MM.1S (cell line): Measurements from ENCODE around the gene HSPB6.
"Not testable (repeated sequence)": the region's sequence is repeated elsewhere in the genome, so short reads cannot be mapped to it uniquely, and the experiment has no call there.

Experiments
- DNase-seq: peaks from one replicate; pipeline ENCODE4 v3.0.0-alpha.2; 2015
- H2AFZ ChIP-seq: fragments of 300-600 bp; sonication (generic); 2 replicates; pipeline ENCODE4 v1.6.0; 2016; ENCODE audit warnings: antibody characterized with exemption, low read length
- H3F3A ChIP-seq: fragments of 300-600 bp; sonication (generic); 2 replicates; pipeline ENCODE4 v1.6.1; 2016; ENCODE audit warnings: mild to moderate bottlenecking, antibody characterized with exemption, low read length, moderate library complexity, mixed read lengths; ENCODE audit not compliant: insufficient read depth
- H3K27ac ChIP-seq: fragments of 300-600 bp; sonication (generic); 2 replicates; pipeline ENCODE4 v1.5.1; 2016; ENCODE audit warnings: mild to moderate bottlenecking, low read length
- H3K27me3 ChIP-seq: fragments of 300-600 bp; sonication (generic); replicated peaks from 2 replicates; pipeline ENCODE4 v1.6.0; 2016; ENCODE audit warnings: low read length; ENCODE audit not compliant: insufficient read depth
- H3K36me3 ChIP-seq: fragments of 300-600 bp; sonication (generic); replicated peaks from 2 replicates; pipeline ENCODE4 v1.6.1; 2016; ENCODE audit warnings: mild to moderate bottlenecking, low read length, mixed read lengths; ENCODE audit not compliant: insufficient read depth
- H3K4me1 ChIP-seq: fragments of 300-600 bp; sonication (generic); 2 replicates; pipeline ENCODE4 v1.6.1; 2016; ENCODE audit warnings: low read length, mixed read lengths
- H3K4me2 ChIP-seq: fragments of 300-600 bp; sonication (generic); 2 replicates; pipeline ENCODE4 v1.6.0; 2016; ENCODE audit warnings: low read depth, low read length
- H3K4me3 ChIP-seq: fragments of 300-600 bp; sonication (generic); 2 replicates; pipeline ENCODE4 v1.5.1; 2016; ENCODE audit warnings: low read length, mixed read lengths
- H3K79me2 ChIP-seq: fragments of 300-600 bp; sonication (generic); 2 replicates; pipeline ENCODE4 v1.6.1; 2016; ENCODE audit warnings: mixed run types, low read length, mixed read lengths
- H3K9ac ChIP-seq: fragments of 300-600 bp; sonication (generic); 2 replicates; pipeline ENCODE4 v1.6.1; 2016; ENCODE audit warnings: low read length, mixed read lengths
- H3K9me2 ChIP-seq: fragments of 300-600 bp; sonication (generic); replicated peaks from 2 replicates; pipeline ENCODE4 v1.6.1; 2016; ENCODE audit warnings: mild to moderate bottlenecking, low read length, mixed read lengths; ENCODE audit not compliant: insufficient read depth
- H3K9me3 ChIP-seq: fragments of 300-600 bp; sonication (generic); replicated peaks from 2 replicates; pipeline ENCODE4 v1.6.1; 2016; ENCODE audit warnings: mild to moderate bottlenecking, low read length, mixed read lengths; ENCODE audit not compliant: insufficient read depth
- H4K20me1 ChIP-seq: fragments of 300-600 bp; sonication (generic); 2 replicates; pipeline ENCODE4 v1.6.1; 2016; ENCODE audit warnings: mild to moderate bottlenecking, low read length, moderate library complexity, mixed read lengths; ENCODE audit not compliant: insufficient read depth
- CTCF ChIP-seq: fragments of 300-600 bp; sonication (generic); IDR thresholded peaks from 2 replicates; pipeline ENCODE4 v1.5.1; 2016; ENCODE audit warnings: antibody characterized with exemption, low read length, mixed read lengths
- EZH2 ChIP-seq: fragments of 300-600 bp; sonication (generic); optimal IDR thresholded peaks from 2 replicates; pipeline ENCODE3; 2017; ENCODE audit warnings: low read depth, mild to moderate bottlenecking, antibody characterized with exemption, low read length, mixed read lengths
- EZH2phosphoT487 ChIP-seq: fragments of 300-600 bp; sonication (generic); IDR thresholded peaks from 2 replicates; pipeline ENCODE4 v1.6.1; 2018; ENCODE audit warnings: antibody characterized with exemption, low read length

Gene HSPB6

GRCh38 chr19:35727053-35727955 is 29.5 kb downstream of the HSPB6 start:
- H3K9me3 ChIP-seq, result no peaks in the 10 kb centered on the region
- no peak overlapping the region for H3K27ac ChIP-seq
- no peaks in the 10 kb centered on the region for H3K27me3 ChIP-seq
- no peaks in the 10 kb centered on the region for H3K9me2 ChIP-seq
- peaks cover 7% of the 10 kb centered on the region; the same call in 1 of the 2 replicates for H3K36me3 ChIP-seq
- no peak for DNase-seq
- H2AFZ ChIP-seq, result no peak overlapping the region
- no peak for TF ChIP-seq EZH2phosphoT487
- no peak for TF ChIP-seq CTCF
- no peak for TF ChIP-seq EZH2
- H3K79me2 ChIP-seq, result peaks cover 4% of the 10 kb centered on the region; the same call in 1 of the 2 replicates
- H3K9ac ChIP-seq, result no peak overlapping the region
- H3K4me3 ChIP-seq, result no peak overlapping the region
- H3K4me2 ChIP-seq, result no peak overlapping the region
- H3F3A ChIP-seq, result no peaks in the 10 kb centered on the region
- H4K20me1 ChIP-seq, result no peaks in the 10 kb centered on the region
- no peaks in the 10 kb centered on the region for H3K4me1 ChIP-seq

- Histone ChIP-seq H3K27ac (no peak overlapping the region), H3K9me3 (no peaks in the 10 kb centered on the region), H3K4me2 (no peak overlapping the region), H2AFZ (no peak overlapping the region), H3K27me3 (no peaks in the 10 kb centered on the region), H3K36me3 (peaks cover 7% of the 10 kb centered on the region; the same call in 1 of the 2 replicates), H3K9me2 (no peaks in the 10 kb centered on the region), H3K9ac (no peak overlapping the region), H4K20me1 (no peaks in the 10 kb centered on the region), H3F3A (no peaks in the 10 kb centered on the region), H3K4me1 (no peaks in the 10 kb centered on the region), H3K4me3 (no peak overlapping the region), H3K79me2 (peaks cover 18% of the 10 kb centered on the region)
- TF ChIP-seq EZH2 (no peak), EZH2phosphoT487 (no peak), CTCF (no peak)
- DNase-seq, result no peak
These were observed 31.5 kb downstream of the HSPB6 start for GRCh38 chr19:35725216-35725861.

GRCh38 chr19:35724560-35724959 is 32.3 kb downstream of the HSPB6 start:
- Histone ChIP-seq H3K4me2 (no peak overlapping the region), H3K79me2 (peaks cover 26% of the 10 kb centered on the region), H3K9me3 (no peaks in the 10 kb centered on the region), H3K27ac (no peak overlapping the region), H3K27me3 (no peaks in the 10 kb centered on the region), H3K9me2 (no peaks in the 10 kb centered on the region), H4K20me1 (no peaks in the 10 kb centered on the region), H3K4me1 (no peaks in the 10 kb centered on the region), H3F3A (no peaks in the 10 kb centered on the region), H2AFZ (no peak overlapping the region), H3K4me3 (no peak overlapping the region), H3K36me3 (peaks cover 7% of the 10 kb centered on the region; the same call in 1 of the 2 replicates), H3K9ac (no peak overlapping the region)
- no peak for DNase-seq
- TF ChIP-seq CTCF, result no peak
- TF ChIP-seq EZH2phosphoT487, result no peak
- no peak for TF ChIP-seq EZH2

- not testable (repeated sequence) for H4K20me1 ChIP-seq, H3K9ac ChIP-seq, H3K4me2 ChIP-seq, H3F3A ChIP-seq, H3K9me3 ChIP-seq, H2AFZ ChIP-seq, H3K27ac ChIP-seq, DNase-seq, H3K36me3 ChIP-seq, H3K4me3 ChIP-seq, H3K9me2 ChIP-seq, H3K4me1 ChIP-seq, H3K27me3 ChIP-seq
- H3K79me2 ChIP-seq, result peaks cover 30% of the 10 kb centered on the region
These were observed 32.7 kb downstream of the HSPB6 start for GRCh38 chr19:35724132-35724531.
